HG02943 (cell line): Measurements from ENCODE around the gene LCORL.
A peak's percentile ranks its signal among the peaks of the same experiment; 100 is the strongest.
"Not testable (repeated sequence)": the region's sequence is repeated elsewhere in the genome, so short reads cannot be mapped to it uniquely, and the experiment has no call there.

Source experiments
- ATAC-seq: cut with Tn5 transposase; IDR thresholded peaks from one replicate; pipeline ENCODE4 v1.9.1; 2021; ENCODE audit warnings: mild to moderate bottlenecking, low read depth, moderate library complexity; ENCODE audit not compliant: unreplicated experiment

Gene LCORL

GRCh38 chr4:17866810-17867209, 154.7 kb downstream of the LCORL start:
- no peak for ATAC-seq

- no peak for ATAC-seq
Measured at GRCh38 chr4:17865866-17866363, 155.6 kb downstream of the LCORL start.

GRCh38 chr4:17861906-17862305, 159.6 kb downstream of the LCORL start:
- ATAC-seq = not testable (repeated sequence)

- no peak for ATAC-seq
Measured at GRCh38 chr4:17859793-17860406, 161.7 kb downstream of the LCORL start.

- ATAC-seq = no peak
Measured at GRCh38 chr4:17854036-17854435, 167.5 kb downstream of the LCORL start.

GRCh38 chr4:17851959-17852358, 169.6 kb downstream of the LCORL start:
- ATAC-seq = no peak

GRCh38 chr4:17850295-17850694, 171.3 kb downstream of the LCORL start:
- ATAC-seq = not testable (repeated sequence)

- ATAC-seq = no peak
Measured at GRCh38 chr4:17846266-17846665, 175.3 kb downstream of the LCORL start.

GRCh38 chr4:17823871-17824669, 197.5 kb downstream of the LCORL start:
- no peak for ATAC-seq

GRCh38 chr4:17817027-17817426, 204.5 kb downstream of the LCORL start:
- ATAC-seq = peak; percentile 81

- ATAC-seq = no peak
Measured at GRCh38 chr4:17816142-17816541, 205.4 kb downstream of the LCORL start.

- no peak for ATAC-seq
Measured at GRCh38 chr4:17814140-17814539, 207.4 kb downstream of the LCORL start.

GRCh38 chr4:17812801-17813200, 208.8 kb downstream of the LCORL start:
- no peak for ATAC-seq

- ATAC-seq = no peak
Measured at GRCh38 chr4:17812125-17812524, 209.4 kb downstream of the LCORL start.

GRCh38 chr4:17811078-17811603, 210.4 kb downstream of the LCORL start:
- peak; percentile 29 for ATAC-seq

- ATAC-seq = peak; percentile 93
Measured at GRCh38 chr4:17810260-17811077, 211.1 kb downstream of the LCORL start, which contains the start of the genes DCAF16 and NCAPG. Gene DCAF16, minus strand, starts transcription at chr4:17810757. Its CDS starts 6,616 bp downstream, at chr4:17804141. Gene NCAPG, plus strand, starts transcription at chr4:17810979. Its CDS starts 99 bp downstream, at chr4:17811078.

- no peak for ATAC-seq
Measured at GRCh38 chr4:17809667-17810066, 211.9 kb downstream of the LCORL start.

GRCh38 chr4:17807446-17807845, 214.1 kb downstream of the LCORL start:
- no peak for ATAC-seq

- ATAC-seq = no peak
Measured at GRCh38 chr4:17805580-17806155, 215.9 kb downstream of the LCORL start.

- ATAC-seq = no peak
Measured at GRCh38 chr4:17797808-17798207, 223.7 kb downstream of the LCORL start.
